Medulla oblongata (tissue), 1 donor: ENCODE measurements around the gene DTX1.
"Not testable (repeated sequence)": the region's sequence is repeated elsewhere in the genome, so short reads cannot be mapped to it uniquely, and the experiment has no call there.

Experiments
- DNase-seq: peaks from one replicate; pipeline ENCODE4 v3.0.0-alpha.2; 2015; ENCODE audit errors: extremely low spot score

Gene DTX1

GRCh38 chr12:113136128-113136989, 79.8 kb downstream of the DTX1 start:
- DNase-seq: peak; percentile 53

- DNase-seq: no peak
Observed at GRCh38 chr12:113136990-113137511, 80.5 kb downstream of the DTX1 start.

- no peak for DNase-seq
Observed at GRCh38 chr12:113137861-113138783, 81.6 kb downstream of the DTX1 start.

- DNase-seq: no peak
Observed at GRCh38 chr12:113138826-113139225, 82.3 kb downstream of the DTX1 start.

GRCh38 chr12:113140706-113141105, 84.2 kb downstream of the DTX1 start:
- DNase-seq: no peak

- DNase-seq: not testable (repeated sequence)
Observed at GRCh38 chr12:113141716-113142115, 85.2 kb downstream of the DTX1 start.

GRCh38 chr12:113142173-113142885, 85.8 kb downstream of the DTX1 start:
- DNase-seq: peak; percentile 96

- DNase-seq: no peak
Observed at GRCh38 chr12:113142886-113143332, 86.4 kb downstream of the DTX1 start.

- no peak for DNase-seq
Observed at GRCh38 chr12:113143959-113144358, 87.4 kb downstream of the DTX1 start.

GRCh38 chr12:113144806-113145205, 88.3 kb downstream of the DTX1 start:
- DNase-seq: no peak

- no peak for DNase-seq
Observed at GRCh38 chr12:113145720-113146551, 89.4 kb downstream of the DTX1 start.

GRCh38 chr12:113146999-113147398, 90.5 kb downstream of the DTX1 start:
- DNase-seq: no peak
